Globus pallidus (tissue), 1 donor: ENCODE data around the gene ADGRF3.
"Not testable (repeated sequence)": the region's sequence is repeated elsewhere in the genome, so short reads cannot be mapped to it uniquely, and the experiment has no call there.

Experiments used
- DNase-seq: peaks from one replicate; pipeline ENCODE4 v3.0.0-alpha.2; 2015; ENCODE audit warnings: low spot score

ADGRF3 gene, protein sequence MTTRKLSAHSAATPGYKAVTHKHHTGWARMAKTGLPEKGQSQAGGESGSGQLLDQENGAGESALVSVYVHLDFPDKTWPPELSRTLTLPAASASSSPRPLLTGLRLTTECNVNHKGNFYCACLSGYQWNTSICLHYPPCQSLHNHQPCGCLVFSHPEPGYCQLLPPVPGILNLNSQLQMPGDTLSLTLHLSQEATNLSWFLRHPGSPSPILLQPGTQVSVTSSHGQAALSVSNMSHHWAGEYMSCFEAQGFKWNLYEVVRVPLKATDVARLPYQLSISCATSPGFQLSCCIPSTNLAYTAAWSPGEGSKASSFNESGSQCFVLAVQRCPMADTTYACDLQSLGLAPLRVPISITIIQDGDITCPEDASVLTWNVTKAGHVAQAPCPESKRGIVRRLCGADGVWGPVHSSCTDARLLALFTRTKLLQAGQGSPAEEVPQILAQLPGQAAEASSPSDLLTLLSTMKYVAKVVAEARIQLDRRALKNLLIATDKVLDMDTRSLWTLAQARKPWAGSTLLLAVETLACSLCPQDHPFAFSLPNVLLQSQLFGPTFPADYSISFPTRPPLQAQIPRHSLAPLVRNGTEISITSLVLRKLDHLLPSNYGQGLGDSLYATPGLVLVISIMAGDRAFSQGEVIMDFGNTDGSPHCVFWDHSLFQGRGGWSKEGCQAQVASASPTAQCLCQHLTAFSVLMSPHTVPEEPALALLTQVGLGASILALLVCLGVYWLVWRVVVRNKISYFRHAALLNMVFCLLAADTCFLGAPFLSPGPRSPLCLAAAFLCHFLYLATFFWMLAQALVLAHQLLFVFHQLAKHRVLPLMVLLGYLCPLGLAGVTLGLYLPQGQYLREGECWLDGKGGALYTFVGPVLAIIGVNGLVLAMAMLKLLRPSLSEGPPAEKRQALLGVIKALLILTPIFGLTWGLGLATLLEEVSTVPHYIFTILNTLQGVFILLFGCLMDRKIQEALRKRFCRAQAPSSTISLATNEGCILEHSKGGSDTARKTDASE

DNA sequence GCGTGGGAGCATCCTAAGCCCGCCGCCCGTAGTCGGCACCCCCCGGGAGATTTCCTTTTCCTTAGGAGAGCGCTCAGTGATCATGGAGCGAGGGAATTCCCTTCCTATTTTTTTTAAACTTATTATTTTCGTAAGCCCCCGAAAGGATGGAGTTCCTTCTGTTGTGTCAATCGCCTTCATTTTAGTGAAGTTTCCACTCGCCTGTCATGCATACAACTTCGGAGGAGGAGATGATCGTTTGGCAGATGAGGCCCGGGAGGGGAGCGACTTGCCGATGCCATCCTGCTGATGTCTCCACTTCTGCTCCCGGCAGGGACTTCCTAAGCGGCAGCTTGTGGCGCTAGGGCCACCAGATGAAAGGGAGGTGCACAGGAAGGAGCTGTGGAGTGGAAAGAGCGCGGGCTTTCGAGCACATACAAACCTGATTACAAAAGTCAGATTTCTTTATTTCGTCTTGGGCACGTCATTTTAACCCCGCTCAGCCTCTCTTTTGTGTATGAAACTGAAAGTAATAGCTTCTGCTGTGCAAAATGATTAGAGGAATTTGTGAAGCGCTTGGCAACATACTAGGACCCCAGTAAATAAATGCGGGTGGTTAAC, at the start of gene ADGRF3:
Gene ADGRF3 (minus strand): TSS at position 336 of the 600 bp plus-strand sequence. CDS start 555 bp downstream, outside the sequence.
- peak; percentile 40 for DNase-seq

GRCh38 chr2:26395394-26395793, 48.8 kb upstream of the ADGRF3 start:
- DNase-seq = no peak

DNA sequence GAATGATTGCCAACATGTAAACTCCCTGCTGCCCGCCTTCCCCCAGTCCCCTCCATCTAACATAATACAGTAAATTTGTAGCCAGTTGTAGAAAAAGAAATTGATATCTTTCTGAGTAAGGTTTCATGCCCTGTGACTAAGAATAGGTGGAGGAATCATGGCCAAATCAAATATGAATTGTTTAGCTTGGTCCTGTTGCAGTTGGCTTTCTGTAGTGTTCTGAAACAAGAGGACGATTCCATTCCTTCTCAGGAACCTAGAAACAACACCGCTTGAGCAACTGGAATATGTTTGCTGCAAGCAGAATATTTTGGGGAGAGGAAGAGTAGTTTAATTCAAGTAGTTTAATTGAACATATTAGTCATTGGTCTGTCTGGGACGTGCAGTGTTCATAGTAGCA, 48.1 kb upstream of the ADGRF3 start:
- DNase-seq = no peak

GRCh38 chr2:26387189-26387588, 40.6 kb upstream of the ADGRF3 start:
- no peak for DNase-seq

- DNase-seq = no peak
Measured at GRCh38 chr2:26384597-26384996, 38.0 kb upstream of the ADGRF3 start.

GRCh38 chr2:26384183-26384582, 37.6 kb upstream of the ADGRF3 start:
- no peak for DNase-seq

GRCh38 chr2:26382564-26382963, 36.0 kb upstream of the ADGRF3 start:
- no peak for DNase-seq

- no peak for DNase-seq
Measured at GRCh38 chr2:26380281-26380680, 33.7 kb upstream of the ADGRF3 start.

DNA sequence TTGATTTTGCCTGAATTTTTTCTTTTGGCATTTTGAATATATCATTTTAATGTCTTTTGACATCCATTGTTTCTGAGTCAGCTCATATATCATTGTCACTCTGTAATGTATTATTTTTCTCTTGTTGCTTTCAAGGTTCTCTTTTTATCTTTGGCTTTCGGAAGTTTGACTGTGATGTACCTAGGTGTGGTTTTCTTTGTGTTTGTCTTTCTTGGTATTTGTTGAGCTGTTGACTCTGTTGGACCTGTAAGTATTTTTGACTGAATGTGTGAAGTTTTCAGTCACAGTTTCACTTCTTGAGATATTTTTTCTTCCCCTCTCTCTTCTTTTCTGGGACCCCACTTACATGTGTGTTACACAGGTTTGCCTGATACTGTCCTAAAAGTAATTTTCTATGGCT, 30.2 kb upstream of the ADGRF3 start:
- no peak for DNase-seq

GRCh38 chr2:26370909-26371308, 24.3 kb upstream of the ADGRF3 start:
- DNase-seq = not testable (repeated sequence)

DNA sequence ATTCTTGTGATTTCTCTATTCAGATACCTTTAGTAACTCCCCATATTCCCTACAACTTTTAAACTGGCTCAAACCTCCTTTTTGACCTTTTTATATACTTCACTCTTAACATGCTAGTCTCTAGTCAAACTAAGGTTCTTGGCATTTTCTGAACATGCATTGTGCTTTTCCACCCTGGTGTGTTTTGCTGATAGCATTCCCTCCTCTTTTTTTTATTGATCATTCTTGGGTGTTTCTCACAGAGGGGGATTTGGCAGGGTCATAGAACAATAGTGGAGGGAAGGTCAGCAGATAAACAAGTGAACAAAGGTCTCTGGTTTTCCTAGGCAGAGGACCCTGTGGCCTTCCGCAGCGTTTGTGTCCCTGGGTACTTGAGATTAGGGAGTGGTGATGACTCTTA, 23.1 kb upstream of the ADGRF3 start:
- not testable (repeated sequence) for DNase-seq

GRCh38 chr2:26366957-26367356, 20.4 kb upstream of the ADGRF3 start:
- DNase-seq = no peak

DNA sequence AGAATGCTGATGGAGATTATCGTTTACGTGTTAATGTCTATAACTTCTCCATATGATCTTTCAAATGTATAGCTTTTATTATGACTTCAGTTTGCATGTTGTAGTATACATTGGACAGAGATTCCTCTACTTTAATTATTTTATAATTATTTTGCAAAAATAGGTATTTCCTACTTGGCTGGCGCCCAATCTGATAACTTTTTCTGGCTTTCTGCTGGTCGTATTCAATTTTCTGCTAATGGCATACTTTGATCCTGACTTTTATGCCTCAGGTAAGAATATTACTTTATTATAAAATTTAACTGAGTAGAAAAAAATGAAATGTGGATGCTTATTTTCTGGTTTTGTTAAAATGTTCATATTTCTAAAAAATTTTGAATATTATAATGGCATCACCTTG, 18.1 kb upstream of the ADGRF3 start:
- DNase-seq = no peak

DNA sequence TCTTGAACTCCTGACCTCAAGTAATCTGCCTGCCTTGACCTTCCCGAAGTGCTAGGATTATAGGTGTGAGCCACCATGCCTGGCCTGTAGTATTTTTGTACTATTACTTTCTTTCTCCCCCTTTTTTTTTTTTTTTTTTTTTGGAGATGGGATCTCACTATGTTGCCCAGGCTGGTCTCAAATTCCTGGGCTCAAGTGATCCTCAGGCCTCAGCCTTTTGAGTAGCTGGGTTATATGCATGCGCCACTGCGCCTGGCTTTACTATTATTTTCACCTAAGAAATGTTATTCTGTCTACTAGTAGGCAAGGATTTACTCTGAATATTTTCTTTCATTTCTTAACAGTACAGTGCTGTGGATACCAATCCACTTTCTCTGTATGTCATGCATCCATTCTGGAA, 17.4 kb upstream of the ADGRF3 start:
- no peak for DNase-seq

DNA sequence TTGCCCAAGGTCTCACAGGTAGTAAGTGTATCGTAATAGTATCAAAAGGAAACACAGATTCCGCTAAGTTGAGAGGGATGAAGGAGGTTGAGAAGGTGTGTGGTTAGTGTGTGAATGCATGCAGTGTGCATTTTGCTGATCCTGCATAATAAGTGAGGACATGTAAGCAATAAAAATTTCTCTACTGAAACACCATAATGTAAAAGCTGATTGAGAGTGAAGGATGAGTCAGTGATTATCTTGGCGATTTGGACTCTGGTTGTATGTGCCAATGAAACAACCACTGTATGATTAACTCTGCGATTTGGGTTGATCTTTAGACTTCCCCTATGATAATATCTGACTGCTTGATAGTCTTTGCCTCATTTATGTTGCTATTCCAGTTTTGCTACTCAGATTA, 16.7 kb upstream of the ADGRF3 start:
- no peak for DNase-seq

- no peak for DNase-seq
Measured at GRCh38 chr2:26359886-26360473, 13.4 kb upstream of the ADGRF3 start.

DNA sequence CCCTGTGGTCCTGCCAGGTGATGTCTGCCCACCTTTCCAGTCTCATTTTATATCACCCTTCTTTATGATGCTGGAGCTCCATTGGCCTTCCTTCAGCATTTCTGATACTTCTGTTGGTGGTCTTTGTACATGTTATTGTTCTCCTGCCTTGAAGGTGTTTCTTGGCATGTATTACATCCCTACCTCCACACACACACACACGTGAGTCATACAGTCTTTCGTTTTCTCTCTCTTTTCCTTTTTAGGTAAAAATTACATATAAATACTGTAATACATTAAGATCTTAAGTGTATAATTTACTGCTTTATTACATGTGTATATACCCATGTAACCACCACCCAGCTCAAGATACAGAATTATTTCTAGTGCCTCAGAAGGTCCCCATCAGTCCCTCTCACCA, 10.2 kb upstream of the ADGRF3 start:
- DNase-seq = no peak

DNA sequence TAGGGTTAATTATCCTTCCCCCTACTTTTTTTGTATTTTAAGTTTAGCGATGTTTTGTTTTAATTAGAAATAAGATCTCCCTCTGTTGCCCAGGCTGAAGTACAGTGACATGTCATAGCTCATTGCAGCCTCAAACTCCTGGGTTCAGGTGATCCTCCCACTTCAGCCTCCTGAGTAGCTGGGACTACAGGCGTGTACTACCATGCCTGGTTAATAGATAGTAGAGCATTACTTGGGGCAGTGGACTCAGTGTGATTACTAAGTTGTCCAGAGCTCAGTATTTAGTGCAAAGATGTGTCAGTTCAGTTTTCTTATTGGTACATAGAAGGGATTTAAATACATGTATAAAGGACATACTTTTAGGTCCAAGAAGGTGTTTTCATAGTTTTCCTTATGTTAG, 9.5 kb upstream of the ADGRF3 start:
- no peak for DNase-seq

- no peak for DNase-seq
Measured at GRCh38 chr2:26355038-26355995, 8.7 kb upstream of the ADGRF3 start.

GRCh38 chr2:26354469-26354868, 7.9 kb upstream of the ADGRF3 start:
- DNase-seq = not testable (repeated sequence)

DNA sequence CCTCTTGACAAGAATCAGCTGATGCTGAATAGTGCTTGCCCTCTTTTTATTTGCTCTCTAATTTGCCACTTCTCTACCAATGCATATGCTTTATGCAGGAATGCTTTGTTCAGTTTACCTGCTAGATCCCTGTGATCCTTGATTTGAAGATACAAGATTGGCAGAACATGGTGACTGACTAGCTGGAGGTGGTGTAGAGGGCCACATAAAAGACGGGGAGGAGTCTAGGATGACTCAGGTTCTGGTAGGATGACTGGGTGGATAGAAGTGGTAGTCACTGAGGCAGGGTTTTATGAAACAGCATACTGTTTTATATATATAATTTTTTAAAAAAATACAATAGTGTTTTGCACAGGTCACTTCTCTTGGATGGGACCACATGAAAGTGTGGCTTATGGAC, 6.3 kb upstream of the ADGRF3 start:
- DNase-seq = no peak
